Stimulated activated CD8-positive, alpha-beta memory T cell treated with anti-CD3 and anti-CD28 coated beads, Interleukin-15, amount 100 ng/mL, for 4 hours (primary cell): ENCODE measurements around the gene RNF114.
"Not testable (repeated sequence)": the region's sequence is repeated elsewhere in the genome, so short reads cannot be mapped to it uniquely, and the experiment has no call there.

Source experiments
- DNase-seq, 2 donors: peaks; one replicate each; pipeline ENCODE4 v3.0.0-alpha.2; 2020; ENCODE audit warnings: low read depth in 2 of 2

Gene RNF114

DNA sequence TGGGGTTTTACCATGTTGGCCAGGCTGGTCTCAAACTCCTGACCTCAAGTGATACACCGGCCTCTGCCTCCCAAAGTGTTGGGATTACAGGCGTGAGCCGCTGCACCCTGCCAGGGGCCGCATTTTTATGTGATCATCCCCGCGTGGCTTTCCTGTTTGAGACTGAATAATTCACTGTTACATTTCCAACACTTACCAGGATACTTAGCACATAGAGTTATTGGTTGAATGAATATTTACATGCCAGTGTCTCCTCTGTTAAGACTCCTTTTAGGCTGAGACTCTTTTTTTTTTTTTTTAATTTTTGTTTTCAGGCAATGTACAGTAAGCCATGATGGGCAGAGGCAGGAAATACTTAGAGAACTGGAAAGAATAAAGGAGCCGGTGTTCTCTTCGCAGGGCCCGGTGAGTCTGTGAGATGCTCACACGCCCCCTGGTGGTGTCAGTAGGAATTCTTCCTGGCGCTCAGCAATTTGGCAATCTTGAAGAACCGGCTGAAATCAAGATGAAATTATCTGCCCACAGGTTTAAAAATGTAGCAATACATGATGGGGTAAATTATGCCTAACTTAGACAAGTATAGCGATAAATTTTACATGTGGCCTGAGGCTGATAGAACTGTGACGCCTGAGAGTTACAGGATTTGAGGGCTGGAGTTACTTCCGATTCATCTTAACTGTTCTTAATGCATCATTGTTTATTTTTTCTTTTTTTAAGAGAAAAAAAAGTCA, 7.6 kb upstream of the RNF114 start:
- DNase-seq, result peak; percentile 45 to 61

DNA sequence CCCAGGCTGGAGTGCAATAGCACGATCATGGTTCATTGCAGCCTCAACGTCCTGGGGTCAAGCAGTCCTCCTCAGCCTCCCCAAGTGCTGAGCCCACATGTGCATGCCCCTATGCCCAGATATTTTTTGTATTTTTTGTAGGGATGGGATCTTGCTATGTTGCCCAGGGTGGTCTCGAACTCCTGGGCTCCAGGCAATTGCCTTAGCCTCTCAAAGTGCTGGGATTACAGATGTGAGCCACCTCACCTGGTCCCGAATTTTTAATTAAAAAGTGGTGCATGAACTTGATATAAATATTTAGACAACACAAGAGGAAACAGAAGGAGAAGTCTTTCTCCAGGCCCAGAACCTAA, 7.1 kb upstream of the RNF114 start:
- no peak for DNase-seq

DNA sequence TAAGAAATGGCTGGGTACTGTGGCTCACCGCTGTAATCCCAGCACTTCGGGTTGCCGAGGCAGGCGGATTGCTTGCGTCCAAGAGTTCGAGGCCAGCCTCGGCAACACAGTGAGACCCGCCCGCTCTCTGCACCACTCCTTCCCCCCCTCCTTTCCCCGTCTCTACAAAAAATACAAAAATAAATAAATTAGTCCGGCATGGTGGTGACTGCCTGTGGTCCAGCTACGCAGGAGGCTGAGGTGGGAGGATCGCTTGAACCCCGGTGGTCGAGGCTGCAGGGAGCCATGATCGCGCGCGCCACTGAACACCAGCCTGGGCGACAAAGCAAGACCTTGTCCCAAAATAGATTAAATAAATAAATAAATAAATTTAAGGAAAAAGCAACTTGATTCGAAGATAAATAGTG, 448 bp upstream of the RNF114 start:
- DNase-seq, result no peak

DNA sequence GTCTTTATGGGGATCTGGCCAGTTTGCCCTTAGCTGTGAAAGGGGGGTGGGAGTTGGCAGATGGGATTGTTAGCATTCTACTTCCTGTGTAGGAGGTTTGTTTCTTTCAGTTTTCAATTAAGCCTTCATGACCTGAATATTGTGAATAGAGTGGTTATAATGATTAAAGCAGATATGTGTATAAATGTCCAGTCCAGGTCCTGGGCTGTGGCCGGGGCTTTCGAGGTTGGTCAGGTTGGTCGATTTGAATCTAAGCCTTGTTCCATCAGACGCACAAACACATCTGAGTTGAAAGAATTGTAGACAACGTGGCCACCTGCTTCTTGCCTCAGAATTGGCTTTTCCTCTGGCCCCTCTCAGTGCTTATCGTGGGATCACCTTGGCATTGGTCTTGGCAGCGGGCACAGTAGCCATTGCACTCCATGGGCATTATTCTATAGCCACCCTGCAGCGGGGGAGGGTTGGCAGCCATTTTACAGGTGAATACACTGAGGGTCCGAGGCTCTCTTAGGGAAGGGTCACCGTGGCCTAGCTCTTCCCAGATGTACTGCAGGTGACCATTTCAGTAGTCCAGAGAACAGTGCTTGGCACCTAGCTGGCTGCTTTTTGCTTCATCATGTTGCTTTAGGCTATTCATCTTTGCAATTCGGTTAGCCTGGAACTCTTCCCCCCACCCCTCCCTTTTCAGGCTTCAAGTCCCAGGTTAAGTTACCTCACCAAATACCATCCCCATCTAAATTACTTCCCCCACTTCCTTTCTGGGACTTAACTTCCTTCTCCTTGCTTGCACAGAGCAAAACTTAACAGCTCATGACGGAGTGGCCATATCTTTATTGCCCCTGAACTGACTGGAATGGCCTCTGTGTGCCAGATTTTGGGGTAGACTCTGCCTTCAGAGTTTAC, 1.1 kb downstream of the RNF114 start:
- no peak for DNase-seq

DNA sequence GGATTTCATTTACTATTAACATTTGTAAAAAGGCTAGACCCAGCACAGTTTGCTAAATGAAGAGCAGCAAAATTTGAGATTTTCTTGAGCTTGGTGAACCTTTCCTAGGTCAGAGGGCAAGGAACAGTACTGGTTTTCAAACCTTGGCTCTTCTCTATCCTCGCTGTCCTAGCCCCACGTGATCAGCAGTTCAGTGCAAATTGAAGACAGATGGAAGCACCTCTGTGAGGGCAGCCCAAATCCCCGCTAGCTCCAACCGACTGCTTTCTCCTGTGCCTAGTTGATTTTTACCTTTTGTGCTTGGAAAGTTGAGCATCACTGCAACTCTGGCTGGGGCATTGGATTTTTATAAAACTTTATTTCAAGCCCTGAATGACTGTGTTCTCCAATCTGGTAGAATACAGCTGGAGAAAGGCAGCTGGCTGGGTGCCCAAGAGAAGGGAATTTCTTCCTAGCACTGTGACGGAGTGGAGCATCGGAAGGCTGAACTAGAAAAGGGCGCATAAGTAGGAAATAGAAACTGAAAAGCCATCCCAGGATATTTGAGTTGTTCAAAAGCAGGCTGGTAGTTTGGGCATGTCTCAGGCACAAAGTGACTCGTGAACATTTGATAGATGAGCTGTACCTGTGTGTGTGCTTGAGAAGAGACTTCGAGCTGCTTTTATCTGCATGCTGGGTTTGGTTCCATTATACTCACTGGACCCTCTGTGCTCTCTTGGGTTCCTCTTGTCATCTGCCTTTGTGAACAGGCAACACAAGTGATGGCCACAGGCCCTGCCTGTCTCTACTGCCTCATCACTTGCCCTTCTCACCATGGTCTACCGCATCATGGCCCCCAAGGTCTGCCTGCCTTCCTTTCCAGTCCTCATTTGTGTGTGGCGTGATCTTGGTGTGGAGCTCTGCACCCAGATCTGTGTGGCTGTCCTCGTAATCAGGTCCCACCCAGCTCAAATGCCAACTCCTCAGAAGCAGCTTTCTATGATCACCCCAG, 2.3 kb downstream of the RNF114 start:
- DNase-seq, result no peak

DNA sequence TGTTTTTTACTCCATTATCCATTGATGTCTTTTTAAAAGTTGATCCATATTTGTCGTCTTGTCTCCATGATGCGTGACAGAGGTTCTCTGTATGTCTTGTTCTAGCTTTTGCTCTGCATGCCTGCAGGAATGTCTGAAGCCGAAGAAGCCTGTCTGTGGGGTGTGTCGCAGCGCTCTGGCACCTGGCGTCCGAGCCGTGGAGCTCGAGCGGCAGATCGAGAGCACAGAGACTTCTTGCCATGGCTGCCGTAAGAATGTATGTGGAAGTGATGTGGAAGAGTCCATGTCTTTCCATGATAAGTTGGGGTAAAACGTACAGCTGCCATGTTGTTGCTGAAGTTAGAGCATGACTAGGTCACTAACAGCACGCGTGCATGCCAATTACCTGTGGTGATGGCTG, 5.3 kb downstream of the RNF114 start:
- DNase-seq, result no peak

DNA sequence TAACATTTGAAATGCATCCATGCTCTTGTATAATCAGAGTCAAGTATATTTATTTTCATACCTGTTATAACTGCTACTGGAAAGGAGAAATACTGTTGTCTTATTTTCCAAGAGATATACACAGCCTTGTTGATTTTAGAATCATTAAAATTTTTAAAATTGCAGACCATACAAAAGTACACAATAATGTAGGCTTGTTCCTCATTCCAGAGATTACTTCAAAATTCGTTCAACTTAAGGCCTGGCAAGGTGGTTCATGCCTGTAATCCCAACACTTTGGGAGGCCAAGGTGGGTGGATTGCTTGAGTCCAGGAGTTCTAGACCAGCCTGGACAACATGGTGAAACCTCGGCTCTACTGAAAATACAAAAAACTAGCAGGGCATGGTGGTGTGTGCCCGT, 6.1 kb downstream of the RNF114 start:
- no peak for DNase-seq

DNA sequence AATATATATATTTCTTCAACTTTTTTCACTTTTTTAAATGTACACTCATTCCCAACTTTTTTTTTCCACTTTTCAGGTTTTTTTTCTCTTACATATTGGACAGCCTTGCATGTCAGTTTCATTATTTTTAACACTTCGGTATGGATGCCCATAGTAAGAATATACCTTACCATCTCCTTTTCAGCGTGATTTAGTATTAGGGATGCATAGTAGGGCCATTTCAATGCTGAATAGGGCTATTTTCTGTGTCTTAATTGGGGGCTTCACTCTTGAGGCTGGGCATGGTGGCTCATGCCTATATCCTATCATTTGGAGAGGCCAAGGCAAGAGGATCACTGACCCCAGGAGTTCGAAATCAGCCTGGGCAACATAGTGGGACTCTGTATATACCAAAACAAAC, 6.7 kb downstream of the RNF114 start:
- DNase-seq, result no peak

DNA sequence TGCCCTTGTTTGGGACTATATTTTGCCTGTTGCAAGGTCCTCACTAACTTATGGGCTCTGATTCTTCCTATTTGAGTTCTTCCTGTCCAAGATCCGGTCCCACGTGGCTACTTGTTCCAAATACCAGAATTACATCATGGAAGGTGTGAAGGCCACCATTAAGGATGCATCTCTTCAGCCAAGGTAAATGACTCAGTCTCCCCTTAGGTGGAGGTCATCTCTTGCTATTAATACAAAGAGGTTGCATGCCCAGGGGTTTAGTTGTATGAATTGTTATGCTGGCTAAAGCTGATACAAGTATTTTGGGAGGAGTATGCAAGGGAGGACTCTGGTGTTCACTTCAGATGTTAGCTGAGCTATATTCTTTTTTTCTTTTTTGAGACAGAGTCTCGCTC, 9.1 kb downstream of the RNF114 start:
- DNase-seq, result no peak

DNA sequence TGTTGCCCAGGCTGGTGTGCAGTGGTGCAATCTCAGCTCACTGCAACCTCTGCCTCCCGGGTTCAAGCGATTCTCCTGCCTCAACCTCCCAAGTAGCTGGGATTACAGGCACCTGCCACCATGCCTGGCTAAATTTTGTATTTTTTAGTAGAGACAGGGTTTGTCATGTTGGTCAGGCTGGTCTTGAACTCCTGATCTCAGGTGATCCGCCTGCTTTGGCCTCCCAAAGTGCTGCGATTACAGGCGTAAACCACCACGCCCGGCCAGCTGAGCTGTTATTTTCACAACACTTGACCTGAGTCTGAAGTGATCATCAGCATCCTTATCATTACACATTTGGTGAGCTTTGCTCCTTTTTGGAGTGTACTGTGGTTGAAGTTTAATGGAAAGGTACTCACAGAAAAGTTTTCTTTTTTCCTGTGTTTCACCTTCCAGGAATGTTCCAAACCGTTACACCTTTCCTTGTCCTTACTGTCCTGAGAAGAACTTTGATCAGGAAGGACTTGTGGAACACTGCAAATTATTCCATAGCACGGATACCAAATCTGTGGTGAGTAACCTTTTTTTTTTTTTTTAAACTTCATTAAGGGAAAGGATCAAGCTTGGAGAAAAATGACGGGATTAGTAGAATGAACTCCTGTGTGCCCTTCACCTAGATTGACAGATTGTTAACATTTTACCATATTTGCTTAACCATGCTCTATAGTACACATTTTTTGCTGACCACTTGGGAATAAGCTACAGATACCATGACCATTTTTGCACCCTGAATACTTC, 9.7 kb downstream of the RNF114 start:
- no peak for DNase-seq

DNA sequence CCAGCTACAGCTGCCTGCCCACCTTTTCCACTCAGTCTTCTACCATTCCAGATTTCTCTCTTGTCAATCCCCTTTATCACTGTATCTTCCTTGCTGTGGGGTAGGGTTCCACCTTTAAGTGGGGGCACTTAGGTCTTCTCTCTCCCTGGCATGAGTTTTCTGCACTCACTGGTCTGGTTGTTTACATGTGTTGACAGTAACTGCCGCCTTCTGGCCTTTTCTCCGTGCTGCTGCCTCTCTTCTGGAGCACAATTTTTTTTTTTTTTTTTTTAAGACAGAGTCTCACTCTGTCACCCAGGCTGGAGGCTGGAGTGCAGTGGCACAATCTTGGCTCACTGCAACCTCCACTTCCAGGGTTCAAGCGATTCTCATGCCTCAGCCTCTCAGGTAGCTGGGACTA, 12.0 kb downstream of the RNF114 start:
- DNase-seq, result no peak

DNA sequence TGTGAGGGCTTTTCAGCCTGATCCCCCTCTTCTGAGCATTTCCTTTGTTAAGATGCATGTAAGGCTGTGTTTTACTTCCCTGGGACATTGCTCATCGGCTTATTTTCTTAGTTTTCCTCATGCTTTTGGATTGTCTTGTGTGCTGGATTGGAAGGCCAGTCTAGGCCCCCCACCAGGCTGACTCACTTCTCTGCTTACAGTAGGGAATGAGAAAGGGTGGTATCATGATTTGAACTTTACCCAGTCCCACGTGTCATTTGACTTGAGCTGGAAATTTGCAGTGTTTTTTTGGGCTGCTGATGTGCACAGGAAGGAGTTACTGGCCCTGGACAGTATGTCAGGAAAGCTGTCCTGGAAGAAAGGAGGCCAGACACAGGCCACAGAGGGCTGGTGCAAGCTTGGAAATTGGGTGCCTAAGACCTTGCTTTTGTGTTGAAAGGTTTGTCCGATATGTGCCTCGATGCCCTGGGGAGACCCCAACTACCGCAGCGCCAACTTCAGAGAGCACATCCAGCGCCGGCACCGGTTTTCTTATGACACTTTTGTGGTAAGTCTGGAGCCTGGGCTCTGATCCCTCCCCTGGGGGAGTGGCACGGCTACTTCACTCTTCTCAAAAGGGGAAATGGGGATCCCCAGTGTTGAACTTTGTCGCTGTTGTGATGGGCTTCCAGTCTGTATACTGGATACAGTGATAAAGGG, 12.8 kb downstream of the RNF114 start:
- DNase-seq, result no peak

DNA sequence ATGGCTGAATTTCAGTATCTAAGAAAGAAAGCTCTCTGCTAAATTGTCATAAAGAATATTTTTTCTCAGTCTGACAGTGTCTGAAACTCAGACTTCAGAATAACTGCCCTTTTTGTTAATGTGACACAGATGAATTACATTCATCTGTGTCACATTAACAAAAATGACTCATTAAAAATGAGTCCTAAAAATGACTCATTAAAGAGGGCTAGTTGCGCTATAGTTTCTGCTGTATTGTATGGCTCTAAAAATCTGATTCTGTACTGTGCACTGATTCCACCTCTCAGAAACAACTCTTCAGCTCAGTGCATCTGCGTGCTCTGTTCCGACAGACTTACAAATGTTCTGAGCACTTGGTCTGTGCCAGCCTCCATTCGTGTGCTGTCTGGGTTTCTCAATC, 15.0 kb downstream of the RNF114 start:
- DNase-seq, result no peak

DNA sequence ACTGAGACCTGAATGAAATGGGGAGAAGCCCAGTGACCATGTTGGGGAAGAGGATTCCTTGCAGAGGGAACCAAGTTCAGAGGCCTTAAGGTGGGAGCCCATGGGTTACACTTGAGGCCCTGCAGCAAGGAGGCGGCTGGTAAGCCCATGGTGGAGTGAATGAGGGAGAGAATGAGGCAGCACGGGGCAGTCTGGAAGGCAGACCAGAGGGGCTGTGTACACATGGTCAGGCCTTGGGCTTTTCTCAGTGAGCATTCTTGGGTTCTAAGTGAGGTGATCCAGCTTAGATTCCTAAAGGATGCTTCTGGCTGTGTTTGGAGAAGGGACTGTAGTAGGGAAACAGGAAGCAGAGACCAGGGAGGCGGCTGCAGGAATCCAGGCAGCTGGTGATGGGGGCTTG, 19.0 kb downstream of the RNF114 start:
- no peak for DNase-seq

DNA sequence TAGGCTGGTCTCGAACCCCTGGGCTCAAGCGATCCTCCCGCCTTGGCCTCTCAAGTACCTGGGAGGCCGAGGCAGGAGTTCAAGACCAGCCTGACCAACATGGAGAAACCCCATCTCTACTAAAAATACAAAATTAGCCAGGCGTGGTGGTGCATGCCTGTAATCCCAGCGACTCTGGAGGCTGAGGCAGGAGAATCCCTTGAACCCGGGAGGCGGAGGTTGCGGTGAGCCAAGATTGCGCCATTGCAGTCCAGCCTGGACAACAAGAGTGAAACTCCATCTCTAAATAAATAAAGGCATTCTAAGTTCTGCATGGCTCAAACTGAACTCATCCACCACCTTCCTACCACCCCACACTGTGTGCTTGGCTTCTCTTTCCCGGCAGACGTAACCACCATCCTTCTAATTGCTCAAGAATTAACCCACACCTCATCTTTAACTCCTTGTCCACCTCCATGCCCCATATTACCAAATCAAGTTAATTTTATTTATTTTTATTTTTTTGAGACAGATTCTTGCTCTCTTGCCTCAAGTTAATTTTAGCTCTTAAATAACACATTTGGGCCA, 19.7 kb downstream of the RNF114 start:
- not testable (repeated sequence) for DNase-seq

DNA sequence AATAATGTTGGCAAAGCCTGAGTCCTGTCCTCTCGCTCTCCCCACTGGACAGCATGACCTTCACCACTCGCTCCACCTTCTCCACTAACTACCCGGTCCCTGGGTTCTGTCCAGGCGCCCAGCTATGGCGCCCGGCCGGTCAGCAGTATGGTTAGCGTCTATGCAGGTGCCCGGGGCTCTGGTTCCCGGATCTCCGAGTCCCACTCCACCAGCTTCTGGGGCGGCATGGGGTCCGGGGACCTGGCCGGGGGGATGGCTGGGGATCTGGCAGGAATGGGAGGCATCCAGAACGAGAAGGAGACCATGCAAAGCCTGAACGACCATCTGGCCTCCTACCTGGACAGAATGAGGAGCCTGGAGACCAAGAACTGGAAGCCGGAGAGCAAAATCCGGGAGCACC, 20.5 kb downstream of the RNF114 start:
- DNase-seq, result no peak

DNA sequence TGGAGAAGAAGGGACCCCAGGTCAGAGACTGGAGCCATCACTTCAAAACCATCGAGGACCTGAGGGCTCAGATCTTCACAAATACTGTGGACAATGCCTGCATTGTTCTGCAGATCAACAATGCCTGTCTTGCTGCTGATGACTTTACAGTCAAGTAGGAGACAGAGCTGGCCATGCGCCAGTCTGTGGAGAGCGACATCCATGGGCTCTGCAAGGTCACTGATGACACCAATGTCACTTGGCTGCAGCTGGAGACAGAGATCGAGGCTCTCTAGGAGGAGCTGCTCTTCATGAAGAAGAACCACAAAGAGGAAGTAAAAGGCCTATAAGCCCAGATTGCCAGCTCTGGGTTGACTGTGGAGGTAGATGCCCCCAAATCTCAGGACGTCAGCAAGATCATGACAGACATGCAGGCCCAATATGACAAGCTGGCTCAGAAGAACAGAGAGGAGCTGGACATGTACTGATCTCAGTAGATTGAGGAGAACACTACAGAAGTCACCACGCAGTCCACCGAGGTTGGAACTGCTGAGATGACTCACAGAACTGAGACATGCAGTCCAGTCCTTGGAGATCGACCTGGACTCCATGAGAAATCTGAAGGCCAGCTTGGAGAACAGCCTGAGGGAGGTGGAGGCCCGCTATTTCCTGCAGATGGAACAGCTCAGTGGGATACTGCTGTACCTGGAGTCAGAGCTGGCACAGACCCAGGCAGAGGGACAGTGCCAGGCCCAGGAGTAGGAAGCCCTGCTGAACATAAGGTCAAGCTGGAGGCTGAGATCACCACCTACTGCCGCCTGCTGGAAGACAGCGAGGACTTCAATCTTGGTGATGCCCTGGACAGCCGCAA, 21.1 kb downstream of the RNF114 start:
- not testable (repeated sequence) for DNase-seq

DNA sequence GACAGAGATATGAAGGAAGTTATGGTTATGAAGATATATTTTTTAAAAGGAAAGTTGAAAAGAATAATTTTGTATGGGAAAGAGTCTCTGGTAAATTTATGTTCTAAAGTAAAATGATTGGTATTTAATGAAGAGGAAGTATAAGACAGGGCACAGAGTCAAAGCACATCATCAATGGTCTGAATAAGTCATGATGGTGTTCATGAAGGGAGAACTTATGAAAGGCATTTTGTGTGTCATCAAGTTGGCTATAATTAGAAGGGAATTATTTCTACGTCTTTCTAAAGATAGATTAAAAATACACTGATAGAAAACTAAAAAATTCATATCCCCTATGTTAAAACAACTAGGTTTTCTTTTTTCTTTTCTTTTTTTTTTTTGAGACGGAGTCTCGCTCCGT, 25.2 kb downstream of the RNF114 start:
- DNase-seq, result no peak
